Measurements from ENCODE around the gene CXXC1. TPM values are rescaled to one million over a fixed set of nuclear protein-coding genes. Genes with fewer than 3 reads are reported as not detected.
"Not testable (repeated sequence)": the region's sequence is repeated elsewhere in the genome, so short reads cannot be mapped to it uniquely, and the experiment has no call there.

Gene CXXC1
- polyA plus RNA-seq, 6 donors from 2014 or later, result 56.7 to 97.3 (median 71.0) TPM

- DNase-seq (no peak), ATAC-seq (ENCODE audit: low read depth in 2 of 2) (no peak)
- no peaks in the 10 kb centered on the region for H3K27me3 Mint-ChIP-seq
- peaks cover 43 to 65% (median 56%) of the 10 kb centered on the region in 3 donors for H3K4me1 Mint-ChIP-seq
- H3K9me3 Mint-ChIP-seq, result peaks cover 0 to 3% (median 2%) of the 10 kb centered on the region in 7 donors
- H3K36me3 Mint-ChIP-seq, result no peaks in the 10 kb centered on the region
- peak overlapping the region in 3 of 8 donors; percentile 29 to 36 (median 32) for H3K4me3 Mint-ChIP-seq
- H3K27ac Mint-ChIP-seq, result peak overlapping the region in 3 of 6 donors; percentile 39 to 57 (median 47)
Measured at GRCh38 chr18:50310080-50310479, 22.6 kb upstream of the CXXC1 start.

GRCh38 chr18:50308851-50309250 lies 21.4 kb upstream of the CXXC1 start:
- DNase-seq; H3K27ac Mint-ChIP-seq; H3K9me3 Mint-ChIP-seq; ATAC-seq (ENCODE audit: low read depth in 2 of 2); H3K27me3 Mint-ChIP-seq; H3K36me3 Mint-ChIP-seq: not testable (repeated sequence)
- Mint-ChIP-seq H3K4me3 (peak overlapping the region in 5 of 8 donors; percentile 87 to 99 (median 95)), H3K4me1 (peaks cover 33 to 53% (median 47%) of the 10 kb centered on the region in 3 donors)

- ATAC-seq (ENCODE audit: low read depth in 2 of 2) (peak; percentile 98 to 99), DNase-seq (peak; percentile 85)
- H3K4me3 Mint-ChIP-seq, result peak overlapping the region; percentile 87 to 99 (median 94)
- H3K9me3 Mint-ChIP-seq, result peaks cover 0 to 6% (median 3%) of the 10 kb centered on the region in 7 donors
- H3K27me3 Mint-ChIP-seq, result no peaks in the 10 kb centered on the region
- H3K36me3 Mint-ChIP-seq, result no peaks in the 10 kb centered on the region
- H3K4me1 Mint-ChIP-seq, result peaks cover 27 to 45% (median 37%) of the 10 kb centered on the region in 3 donors
- peak overlapping the region in 4 of 6 donors; percentile 22 to 94 (median 72) for H3K27ac Mint-ChIP-seq
Measured at GRCh38 chr18:50307738-50308470, 20.4 kb upstream of the CXXC1 start.

- Mint-ChIP-seq H3K9me3 (peaks cover 0 to 6% (median 3%) of the 10 kb centered on the region in 7 donors), H3K36me3 (no peaks in the 10 kb centered on the region), H3K27me3 (no peaks in the 10 kb centered on the region), H3K4me1 (peaks cover 22 to 41% (median 32%) of the 10 kb centered on the region in 3 donors), H3K4me3 (peak overlapping the region; percentile 87 to 99 (median 94)), H3K27ac (peak overlapping the region in 5 of 6 donors; percentile 22 to 94 (median 65))
- ATAC-seq (ENCODE audit: low read depth in 2 of 2) (peak; percentile 5 to 6), DNase-seq (no peak)
Measured at GRCh38 chr18:50307400-50307737, 19.9 kb upstream of the CXXC1 start.

DNA sequence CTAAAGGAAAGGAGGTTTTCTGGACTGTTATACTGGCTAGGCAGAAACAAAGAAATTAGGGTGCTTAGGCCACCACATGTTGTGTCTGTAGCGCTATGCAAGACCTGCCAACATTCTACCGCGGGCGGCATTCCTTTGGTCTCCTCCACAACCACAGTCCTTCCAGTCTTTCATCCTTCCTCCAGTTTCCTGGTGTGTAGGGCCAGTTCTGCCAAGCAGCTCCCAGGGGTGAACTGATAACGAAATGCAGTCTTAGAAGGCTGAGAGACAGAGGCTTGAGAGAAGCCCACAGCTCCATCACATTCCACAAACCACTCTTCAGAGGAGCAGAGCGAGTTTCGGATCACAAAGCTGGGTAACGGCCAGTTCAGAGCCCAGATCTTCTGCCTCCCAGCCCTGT lies 19.5 kb upstream of the CXXC1 start:
- H3K27ac Mint-ChIP-seq, result peak overlapping the region in 2 of 6 donors; percentile 22 to 56
- no peaks in the 10 kb centered on the region for H3K27me3 Mint-ChIP-seq

DNA sequence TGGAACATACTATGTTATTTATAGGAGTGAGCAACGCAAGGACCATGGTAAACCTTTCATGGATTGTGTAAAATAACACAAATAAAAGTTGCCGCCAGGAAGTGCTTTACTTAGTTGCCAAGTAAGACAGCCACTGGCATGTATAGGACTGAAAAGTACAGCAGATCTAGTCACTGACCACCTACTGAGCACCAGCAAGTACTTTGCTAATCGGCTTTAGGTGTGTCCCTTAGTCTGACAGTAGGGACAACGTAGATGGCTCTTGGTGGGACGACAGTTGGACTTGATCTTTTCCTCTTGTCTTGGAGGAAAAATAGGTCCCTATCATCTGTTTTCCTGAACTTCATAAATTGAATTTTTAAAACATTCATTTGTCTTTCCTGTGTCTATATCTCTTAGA lies 13.6 kb upstream of the CXXC1 start:
- ATAC-seq (ENCODE audit: low read depth in 2 of 2), result no peak
- H3K36me3 Mint-ChIP-seq, result no peaks in the 10 kb centered on the region
- peaks cover 0 to 6% (median 3%) of the 10 kb centered on the region in 7 donors for H3K9me3 Mint-ChIP-seq
- peaks cover 10 to 17% (median 17%) of the 10 kb centered on the region in 3 donors for H3K4me1 Mint-ChIP-seq
- peaks cover 4 to 8% (median 7%) of the 10 kb centered on the region in 3 donors for H3K27me3 Mint-ChIP-seq
- no peak overlapping the region for H3K27ac Mint-ChIP-seq
- no peak for DNase-seq
- H3K4me3 Mint-ChIP-seq, result no peak overlapping the region

More for the DNA sequence above, 19.5 kb upstream of the CXXC1 start:
- ATAC-seq (ENCODE audit: low read depth in 2 of 2) (no peak), DNase-seq (no peak)
- peaks cover 22 to 36% (median 29%) of the 10 kb centered on the region in 3 donors for H3K4me1 Mint-ChIP-seq
- H3K36me3 Mint-ChIP-seq, result no peaks in the 10 kb centered on the region
- peaks cover 0 to 6% (median 3%) of the 10 kb centered on the region in 7 donors for H3K9me3 Mint-ChIP-seq
- H3K4me3 Mint-ChIP-seq, result peak overlapping the region; percentile 66 to 99 (median 94)

GRCh38 chr18:50299626-50300388 lies 12.3 kb upstream of the CXXC1 start:
- H3K27ac Mint-ChIP-seq, result peak overlapping the region in 1 of 6 donors; percentile 38
- H3K9me3 Mint-ChIP-seq, result peaks cover 0 to 2% (median 0%) of the 10 kb centered on the region in 7 donors
- peaks cover 4 to 8% (median 7%) of the 10 kb centered on the region in 3 donors for H3K27me3 Mint-ChIP-seq
- H3K4me1 Mint-ChIP-seq, result peaks cover 10 to 17% (median 17%) of the 10 kb centered on the region in 3 donors
- H3K4me3 Mint-ChIP-seq, result peak overlapping the region in 5 of 8 donors; percentile 36 to 76 (median 63)
- ATAC-seq (ENCODE audit: low read depth in 2 of 2) (no peak), DNase-seq (no peak)
- H3K36me3 Mint-ChIP-seq, result no peaks in the 10 kb centered on the region

DNA sequence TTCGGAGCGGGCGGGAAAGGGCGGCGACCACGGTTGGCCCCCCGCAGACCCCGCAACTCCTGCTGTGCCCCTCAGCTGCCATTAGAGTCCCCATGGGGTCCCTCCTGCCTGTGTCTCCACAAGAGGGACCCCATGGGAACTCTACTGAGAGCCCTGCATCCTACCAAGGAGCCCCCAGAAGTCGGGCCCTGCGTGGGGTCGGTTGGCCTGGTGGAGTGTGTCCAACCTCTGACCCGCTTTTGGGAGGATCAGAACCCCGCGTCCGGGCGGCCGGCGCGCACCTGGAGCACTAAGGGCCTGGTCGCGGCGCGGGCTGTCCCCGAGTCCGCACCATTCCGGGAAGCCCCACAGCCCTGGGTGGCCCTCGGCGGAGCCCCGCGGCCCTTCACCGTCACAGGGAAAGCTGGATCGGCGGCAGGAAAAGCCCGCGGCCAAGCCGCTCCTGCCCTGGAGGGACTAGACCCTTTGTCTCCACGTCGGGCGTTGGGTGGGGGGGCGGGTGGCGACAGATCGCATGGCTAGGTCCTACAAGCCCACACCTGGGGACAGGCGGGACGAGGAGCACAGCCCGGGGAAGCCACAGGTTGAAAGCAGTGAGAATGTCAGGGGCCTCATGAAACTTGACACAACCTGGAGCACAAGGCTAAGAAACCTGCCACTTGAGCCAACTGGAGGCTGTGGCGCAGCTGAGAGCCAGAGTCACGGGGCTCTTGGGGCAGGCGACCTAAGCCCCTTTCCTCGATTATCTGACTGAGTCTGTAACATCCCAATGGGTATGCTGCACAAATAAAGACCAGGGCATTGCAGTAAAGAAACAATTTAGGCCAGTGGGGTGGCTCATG lies 11.2 kb upstream of the CXXC1 start:
- H3K27ac Mint-ChIP-seq, result peak overlapping the region in 1 of 6 donors; percentile 65
- peaks cover 10 to 17% (median 17%) of the 10 kb centered on the region in 3 donors for H3K4me1 Mint-ChIP-seq
- peak overlapping the region; percentile 66 to 91 (median 86) for H3K4me3 Mint-ChIP-seq
- ATAC-seq (ENCODE audit: low read depth in 2 of 2) (peak; percentile 12 to 15), DNase-seq (no peak)
- H3K27me3 Mint-ChIP-seq, result peaks cover 4 to 8% (median 7%) of the 10 kb centered on the region in 3 donors
- H3K9me3 Mint-ChIP-seq, result peaks cover 0 to 3% (median 0%) of the 10 kb centered on the region in 7 donors
- H3K36me3 Mint-ChIP-seq, result no peaks in the 10 kb centered on the region

DNA sequence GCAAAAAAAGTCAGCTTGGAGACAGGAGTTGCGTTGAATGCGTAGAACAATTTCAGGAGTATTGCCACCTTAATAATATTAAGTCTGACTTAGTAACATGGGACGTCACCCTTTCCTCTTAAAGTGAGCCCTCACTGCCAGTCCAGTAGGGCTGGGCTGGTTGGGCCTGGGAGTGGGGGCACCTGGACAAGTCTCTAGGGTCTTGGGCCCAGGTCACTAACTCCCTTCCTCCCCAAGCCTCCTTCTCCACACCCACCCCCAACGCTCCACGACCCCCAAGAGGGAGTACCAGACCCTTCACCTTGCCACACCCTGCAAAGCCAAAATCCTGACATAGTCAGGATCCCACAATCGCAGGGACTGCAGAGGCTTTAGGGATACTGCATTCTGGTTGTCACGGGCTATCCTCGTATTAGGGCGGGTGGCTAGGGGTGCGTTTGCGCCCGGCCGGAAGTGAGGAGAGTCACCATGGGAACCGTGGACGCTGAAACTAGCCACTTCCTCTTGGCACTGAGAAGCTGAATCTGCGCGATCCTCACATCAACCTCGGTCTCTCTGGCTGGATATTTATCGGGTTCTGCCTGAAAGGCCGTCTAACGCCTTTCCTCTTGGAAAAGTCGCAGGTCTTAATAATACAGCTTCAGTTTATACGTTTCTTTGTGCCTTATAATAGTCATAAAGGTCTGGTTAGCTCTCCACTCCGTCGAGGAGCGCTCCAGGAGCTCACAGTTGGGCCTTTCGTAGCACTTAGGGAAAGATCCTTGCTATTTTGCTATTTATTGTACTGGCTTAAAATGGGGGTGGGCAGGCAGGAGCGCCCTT lies 10.3 kb upstream of the CXXC1 start:
- ATAC-seq (ENCODE audit: low read depth in 2 of 2), result peak; percentile 100
- H3K36me3 Mint-ChIP-seq, result no peaks in the 10 kb centered on the region
- H3K27me3 Mint-ChIP-seq, result peaks cover 4 to 8% (median 7%) of the 10 kb centered on the region in 3 donors

GRCh38 chr18:50293039-50293438 lies 5.5 kb upstream of the CXXC1 start:
- H3K9me3 Mint-ChIP-seq, result peaks cover 0 to 4% (median 0%) of the 10 kb centered on the region in 7 donors
- H3K27ac Mint-ChIP-seq, result no peak overlapping the region
- no peaks in the 10 kb centered on the region for H3K36me3 Mint-ChIP-seq
- no peak for ATAC-seq (ENCODE audit: low read depth in 2 of 2)
- peaks cover 12 to 19% (median 16%) of the 10 kb centered on the region in 3 donors for H3K4me1 Mint-ChIP-seq
- H3K27me3 Mint-ChIP-seq, result no peaks in the 10 kb centered on the region
- DNase-seq, result no peak
- H3K4me3 Mint-ChIP-seq, result no peak overlapping the region

More for the DNA sequence above, 10.3 kb upstream of the CXXC1 start:
- peaks cover 10 to 17% (median 17%) of the 10 kb centered on the region in 3 donors for H3K4me1 Mint-ChIP-seq
- peaks cover 0 to 4% (median 0%) of the 10 kb centered on the region in 7 donors for H3K9me3 Mint-ChIP-seq
- peak overlapping the region; percentile 66 to 91 (median 86) for H3K4me3 Mint-ChIP-seq
- DNase-seq, result peak; percentile 86
- peak overlapping the region in 3 of 6 donors; percentile 47 to 87 (median 84) for H3K27ac Mint-ChIP-seq

DNA sequence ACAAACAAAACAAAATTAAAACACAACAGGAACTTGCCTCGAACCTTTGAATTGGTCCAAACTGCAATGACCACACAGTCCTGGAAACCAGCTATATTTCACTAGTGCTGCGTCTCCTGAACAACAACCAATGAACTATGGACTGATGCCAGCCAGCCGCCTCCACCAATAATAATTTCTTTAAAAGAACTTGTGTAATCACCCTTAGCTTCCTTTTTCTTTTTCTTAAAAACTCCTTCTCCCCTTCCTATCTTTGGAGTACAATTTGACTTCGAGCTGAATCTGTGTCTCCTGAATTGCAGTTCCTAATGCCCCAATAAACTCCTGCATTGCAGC lies 1.6 kb upstream of the CXXC1 start:
- H3K27ac Mint-ChIP-seq, result peak overlapping the region; percentile 24 to 95 (median 74)
- ATAC-seq (ENCODE audit: low read depth in 2 of 2), result no peak
- H3K4me1 Mint-ChIP-seq, result peaks cover 29 to 37% (median 36%) of the 10 kb centered on the region in 3 donors
- no peak for DNase-seq
- H3K27me3 Mint-ChIP-seq, result no peaks in the 10 kb centered on the region
- H3K4me3 Mint-ChIP-seq, result peak overlapping the region in 7 of 8 donors; percentile 53 to 83 (median 71)
- H3K36me3 Mint-ChIP-seq, result peaks cover 2 to 19% of the 10 kb centered on the region in 2 donors
- peaks cover 0 to 4% (median 0%) of the 10 kb centered on the region in 7 donors for H3K9me3 Mint-ChIP-seq
